Nephron (organoid): ENCODE data around the gene FAM177B.
A peak's percentile ranks its signal among the peaks of the same experiment; 100 is the strongest.

Experiments used
- H3K27ac Mint-ChIP-seq, 3 experiments: 2 replicates each; pipeline ENCODE4 v1.8.0; 2020; ENCODE audit warnings: mixed read lengths in 3 of 3, mild to moderate bottlenecking in 2 of 3, moderate library complexity in 1 of 3
- H3K27me3 Mint-ChIP-seq: 2 replicates; pipeline ENCODE4 v1.8.0; 2021; ENCODE audit warnings: low read depth, mild to moderate bottlenecking, moderate library complexity, mixed read lengths
- H3K36me3 Mint-ChIP-seq: 2 replicates; pipeline ENCODE4 v1.8.0; 2020; ENCODE audit warnings: low read depth, mixed read lengths
- H3K4me1 Mint-ChIP-seq: 2 replicates; pipeline ENCODE4 v1.8.0; 2020; ENCODE audit warnings: mixed read lengths
- H3K4me3 Mint-ChIP-seq, 3 experiments: 2 replicates each; pipeline ENCODE4 v1.8.0; 2020; ENCODE audit warnings: mild to moderate bottlenecking in 3 of 3, mixed read lengths in 3 of 3, moderate library complexity in 2 of 3
- H3K9me3 Mint-ChIP-seq: 2 replicates; pipeline ENCODE4 v1.8.0; 2020; ENCODE audit warnings: mixed read lengths
- TF ChIP-seq, protein P1 (sequence below), 3 experiments: fragments of 200-600 bp; sonication (generic); IDR thresholded peaks; one replicate each; pipeline ENCODE4 v1.5.0; 2021; ENCODE audit warnings: antibody characterized with exemption in 3 of 3; ENCODE audit not compliant: unreplicated experiment in 3 of 3

FAM177B gene

DNA sequence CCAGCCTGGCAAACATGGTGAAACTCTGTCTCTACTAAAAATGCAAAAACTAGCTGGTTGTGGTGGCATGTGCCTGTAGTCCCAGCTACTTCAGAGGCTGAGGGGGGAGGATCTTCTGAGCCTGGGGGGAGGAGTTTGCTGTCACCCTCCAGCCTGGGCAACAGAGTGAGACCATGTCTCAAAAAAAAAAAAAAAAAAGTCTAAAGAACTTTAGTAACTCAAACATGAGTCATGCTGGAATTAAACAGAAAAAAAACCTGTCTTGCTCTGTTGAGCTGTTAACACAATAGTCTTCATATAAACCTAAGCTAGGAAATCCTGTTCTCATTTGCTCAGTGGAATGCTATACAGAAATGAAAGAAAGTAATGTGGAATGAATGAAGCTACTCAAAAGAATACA, 61.1 kb downstream of the FAM177B start:
- Mint-ChIP-seq H3K36me3 (no peaks in the 10 kb centered on the region), H3K9me3 (no peaks in the 10 kb centered on the region), H3K27me3 (peaks cover 10% of the 10 kb centered on the region), H3K4me1 (no peaks in the 10 kb centered on the region), H3K4me3 (no peak overlapping the region), H3K27ac (peak overlapping the region; percentile 12 to 47 (median 44))
- TF ChIP-seq, protein P1, sequence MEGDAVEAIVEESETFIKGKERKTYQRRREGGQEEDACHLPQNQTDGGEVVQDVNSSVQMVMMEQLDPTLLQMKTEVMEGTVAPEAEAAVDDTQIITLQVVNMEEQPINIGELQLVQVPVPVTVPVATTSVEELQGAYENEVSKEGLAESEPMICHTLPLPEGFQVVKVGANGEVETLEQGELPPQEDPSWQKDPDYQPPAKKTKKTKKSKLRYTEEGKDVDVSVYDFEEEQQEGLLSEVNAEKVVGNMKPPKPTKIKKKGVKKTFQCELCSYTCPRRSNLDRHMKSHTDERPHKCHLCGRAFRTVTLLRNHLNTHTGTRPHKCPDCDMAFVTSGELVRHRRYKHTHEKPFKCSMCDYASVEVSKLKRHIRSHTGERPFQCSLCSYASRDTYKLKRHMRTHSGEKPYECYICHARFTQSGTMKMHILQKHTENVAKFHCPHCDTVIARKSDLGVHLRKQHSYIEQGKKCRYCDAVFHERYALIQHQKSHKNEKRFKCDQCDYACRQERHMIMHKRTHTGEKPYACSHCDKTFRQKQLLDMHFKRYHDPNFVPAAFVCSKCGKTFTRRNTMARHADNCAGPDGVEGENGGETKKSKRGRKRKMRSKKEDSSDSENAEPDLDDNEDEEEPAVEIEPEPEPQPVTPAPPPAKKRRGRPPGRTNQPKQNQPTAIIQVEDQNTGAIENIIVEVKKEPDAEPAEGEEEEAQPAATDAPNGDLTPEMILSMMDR (IDR thresholded peaks at IDR 0.05; ENCODE audit: unreplicated experiment in 3 of 3): no peak

DNA sequence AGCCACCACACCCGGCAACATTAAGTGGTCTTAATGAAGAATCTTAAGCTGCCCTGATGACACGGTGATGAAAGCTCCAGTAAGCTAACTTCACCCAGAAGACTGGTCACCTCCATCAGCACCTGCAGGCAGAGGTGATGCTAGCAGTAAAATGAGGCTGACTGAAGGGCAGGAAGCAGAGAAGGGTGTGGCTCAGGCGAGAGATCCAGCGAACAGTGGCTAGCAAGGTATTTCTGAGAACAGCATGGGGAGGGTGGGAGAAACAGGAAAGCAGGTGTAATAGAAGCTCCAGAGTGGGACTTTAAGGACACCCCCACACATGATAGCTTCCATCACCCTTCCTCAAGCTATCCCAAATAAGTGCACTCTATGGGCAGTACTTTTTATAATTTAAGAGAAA, 62.0 kb downstream of the FAM177B start:
- H3K4me1 Mint-ChIP-seq: no peaks in the 10 kb centered on the region
- H3K27ac Mint-ChIP-seq: no peak overlapping the region
- no peak overlapping the region for H3K4me3 Mint-ChIP-seq

More for the DNA sequence above, 62.0 kb downstream of the FAM177B start:
- H3K27me3 Mint-ChIP-seq: peaks cover 10% of the 10 kb centered on the region
- H3K36me3 Mint-ChIP-seq: no peaks in the 10 kb centered on the region
- H3K9me3 Mint-ChIP-seq: no peaks in the 10 kb centered on the region
- TF ChIP-seq, protein P1 (IDR thresholded peaks at IDR 0.05; ENCODE audit: unreplicated experiment in 3 of 3): no peak
